ENCODE results near the gene ST6GALNAC1.

ST6GALNAC1 gene

DNA sequence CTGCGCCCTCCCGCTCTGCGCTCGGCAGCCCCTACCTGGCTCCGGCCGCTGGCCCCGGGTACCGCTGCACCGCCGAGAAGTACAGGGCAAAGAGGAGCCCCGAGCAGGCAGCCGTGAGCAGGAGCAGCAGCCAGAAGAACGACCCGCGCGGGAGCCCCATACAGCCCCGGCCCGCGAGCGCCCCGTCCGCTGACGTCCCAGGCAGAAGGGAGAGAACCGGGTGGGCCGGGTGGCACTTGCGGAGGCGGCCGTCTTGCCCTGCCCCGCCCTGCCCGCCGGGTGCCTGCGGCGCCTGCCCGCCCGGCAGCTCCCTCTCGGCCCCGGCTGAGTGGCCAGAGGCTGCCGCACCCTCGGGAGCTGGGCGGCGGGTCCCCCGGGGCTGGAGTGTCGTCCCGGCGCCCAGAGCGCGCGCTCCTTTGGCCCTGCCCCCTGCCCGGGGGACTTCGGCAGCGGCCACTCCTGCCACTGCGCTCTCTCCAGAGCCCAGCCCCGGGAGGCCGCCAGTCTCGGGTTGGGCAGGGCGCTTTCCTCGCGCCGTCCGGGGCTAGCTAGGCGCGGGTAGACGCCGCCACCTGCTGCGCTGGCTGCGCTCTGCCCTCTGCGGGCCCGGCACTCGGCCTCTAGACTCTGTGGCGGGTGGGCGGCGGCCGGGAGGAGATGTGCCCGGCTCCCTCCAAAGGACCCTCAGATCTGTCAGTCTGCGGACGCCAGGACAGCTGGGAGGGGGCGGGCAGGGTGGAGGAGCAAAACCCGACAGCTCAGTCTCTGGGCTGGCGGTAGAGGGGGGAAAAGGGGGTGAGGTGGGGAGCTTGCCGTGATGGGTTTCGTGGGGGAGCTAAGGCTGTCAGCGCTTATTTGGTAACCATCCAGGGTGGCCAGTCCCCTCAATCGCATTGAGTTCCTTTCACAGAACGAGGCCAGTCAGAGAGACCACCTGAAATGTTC lies 57.6 kb downstream of the ST6GALNAC1 start, which contains the start of gene ST6GALNAC2:
Gene ST6GALNAC2, minus strand, starts transcription at position 212 of the 945 bp plus-strand sequence. Its CDS starts 52 bp downstream, at position 160.
- in situ Hi-C loops (cut with HindIII; ENCODE audit: low pct_unique_long_range_greater_than_20kb, low sequenced_read_pairs): no loop called here
- peak; percentile 76 to 92 for DNase-seq (ENCODE audit: low read depth in 1 of 2, low spot score in 1 of 2)
- TF ChIP-seq JUND (IDR thresholded peaks at IDR 0.05; ENCODE audit: low read depth): no peak

GRCh38 chr17:76585033-76585648 lies 58.4 kb downstream of the ST6GALNAC1 start:
- peak in 1 of 2 experiments; percentile 70 for DNase-seq (ENCODE audit: low read depth in 1 of 2, low spot score in 1 of 2)
- in situ Hi-C loops (cut with HindIII; ENCODE audit: low pct_unique_long_range_greater_than_20kb, low sequenced_read_pairs): no loop called here
- no peak for TF ChIP-seq JUND (IDR thresholded peaks at IDR 0.05; ENCODE audit: low read depth)

GRCh38 chr17:76584427-76585032 lies 59.0 kb downstream of the ST6GALNAC1 start:
- in situ Hi-C loops (cut with HindIII; ENCODE audit: low pct_unique_long_range_greater_than_20kb, low sequenced_read_pairs): no loop called here
- peak; percentile 35 to 61 for DNase-seq (ENCODE audit: low read depth in 1 of 2, low spot score in 1 of 2)
- no peak for TF ChIP-seq JUND (IDR thresholded peaks at IDR 0.05; ENCODE audit: low read depth)

GRCh38 chr17:76582660-76583059 lies 60.9 kb downstream of the ST6GALNAC1 start:
- DNase-seq (ENCODE audit: low read depth in 1 of 2, low spot score in 1 of 2): peak in 1 of 2 experiments; percentile 64
- TF ChIP-seq JUND (IDR thresholded peaks at IDR 0.05; ENCODE audit: low read depth): no peak
- in situ Hi-C loops (cut with HindIII; ENCODE audit: low pct_unique_long_range_greater_than_20kb, low sequenced_read_pairs): no loop called here

DNA sequence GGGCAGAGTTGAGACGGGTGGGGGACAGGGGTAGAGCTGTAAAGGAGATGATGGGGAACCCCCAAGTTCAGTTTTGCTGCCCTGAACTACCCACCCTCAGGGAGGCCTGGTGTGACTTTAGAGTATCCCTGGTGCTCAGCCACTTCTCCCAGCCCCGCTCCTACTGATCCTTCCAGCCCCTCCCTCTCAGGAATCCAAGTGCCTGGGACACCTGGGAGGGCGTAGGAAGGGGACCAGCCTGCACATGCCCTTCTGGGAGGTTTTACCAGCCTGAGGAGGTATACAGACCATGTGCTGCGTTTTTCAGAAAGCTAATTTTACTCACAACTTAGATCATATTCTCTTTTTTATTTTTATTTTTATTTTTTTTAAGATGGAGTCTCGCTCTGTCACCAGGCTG lies 62.0 kb downstream of the ST6GALNAC1 start:
- in situ Hi-C loops (cut with HindIII; ENCODE audit: low pct_unique_long_range_greater_than_20kb, low sequenced_read_pairs): no loop called here
- no peak for DNase-seq (ENCODE audit: low read depth in 1 of 2, low spot score in 1 of 2)
- TF ChIP-seq JUND (IDR thresholded peaks at IDR 0.05; ENCODE audit: low read depth): no peak

DNA sequence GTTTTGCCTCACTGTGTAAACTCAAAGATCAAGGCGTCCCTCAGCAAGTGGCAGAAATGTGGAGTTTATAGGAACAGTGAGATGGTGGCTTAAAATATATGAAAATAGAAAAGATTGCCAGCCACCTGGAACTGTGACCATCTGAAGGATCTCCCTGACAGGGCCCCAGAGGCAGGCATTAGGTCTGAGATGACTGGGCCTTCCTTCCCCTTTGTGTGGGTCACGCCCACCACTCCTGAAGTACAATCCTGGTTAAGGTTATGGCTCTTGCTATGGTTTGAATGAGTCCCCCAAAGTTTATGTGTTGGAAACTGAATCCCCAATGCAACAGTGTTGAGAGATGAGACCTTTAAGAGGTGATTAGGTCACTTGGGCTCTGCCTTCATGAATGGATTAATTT lies 64.3 kb downstream of the ST6GALNAC1 start:
- in situ Hi-C loops (cut with HindIII; ENCODE audit: low pct_unique_long_range_greater_than_20kb, low sequenced_read_pairs): no loop called here
- DNase-seq (ENCODE audit: low read depth in 1 of 2, low spot score in 1 of 2): no peak
- TF ChIP-seq JUND (IDR thresholded peaks at IDR 0.05; ENCODE audit: low read depth): no peak

DNA sequence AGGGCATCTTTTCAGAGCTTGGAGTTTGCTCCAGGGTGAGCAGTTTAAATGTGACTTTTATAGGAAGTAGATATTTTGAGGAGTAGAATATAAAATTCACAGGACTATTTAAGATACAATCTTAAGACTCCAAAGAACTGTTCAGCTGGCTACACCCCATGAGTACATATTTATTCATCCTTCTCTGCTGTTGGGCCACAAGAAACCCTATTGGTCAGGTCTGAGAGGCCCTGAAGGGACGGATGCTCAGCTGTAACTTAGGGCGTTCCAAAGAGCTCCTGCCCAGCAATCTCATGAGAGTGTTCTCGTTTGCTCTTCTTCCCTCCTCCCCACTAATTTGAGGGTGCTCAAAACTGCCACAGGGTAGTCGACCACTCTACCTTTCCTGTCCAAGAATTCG lies 65.2 kb downstream of the ST6GALNAC1 start:
- peak; percentile 95 to 96 for DNase-seq (ENCODE audit: low read depth in 1 of 2, low spot score in 1 of 2)
- no peak for TF ChIP-seq JUND (IDR thresholded peaks at IDR 0.05; ENCODE audit: low read depth)
- in situ Hi-C loops (cut with HindIII; ENCODE audit: low pct_unique_long_range_greater_than_20kb, low sequenced_read_pairs): no loop called here

DNA sequence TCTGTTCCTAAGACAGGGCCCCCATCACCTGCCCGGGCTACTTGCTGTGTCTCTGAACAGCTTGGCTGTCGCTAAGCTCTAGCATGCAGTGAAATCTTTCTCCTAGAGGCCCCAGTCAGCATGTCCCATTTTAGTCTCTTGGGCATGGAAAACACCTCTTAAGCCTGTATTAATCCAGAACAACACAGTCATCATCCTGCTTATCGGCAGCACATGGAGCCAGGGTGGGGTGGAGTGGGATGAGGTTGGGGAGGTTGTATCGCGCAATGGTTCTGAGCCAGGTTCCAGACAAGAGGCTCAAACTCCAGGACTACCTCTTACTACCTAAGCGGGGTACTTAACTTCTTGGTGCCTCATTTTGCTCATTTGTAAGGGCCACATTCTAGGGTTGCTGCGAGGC lies 65.7 kb downstream of the ST6GALNAC1 start:
- DNase-seq (ENCODE audit: low read depth in 1 of 2, low spot score in 1 of 2): no peak
- in situ Hi-C loops (cut with HindIII; ENCODE audit: low pct_unique_long_range_greater_than_20kb, low sequenced_read_pairs): no loop called here
- no peak for TF ChIP-seq JUND (IDR thresholded peaks at IDR 0.05; ENCODE audit: low read depth)

GRCh38 chr17:76576189-76576588 lies 67.4 kb downstream of the ST6GALNAC1 start:
- no peak for TF ChIP-seq JUND (IDR thresholded peaks at IDR 0.05; ENCODE audit: low read depth)
- no peak for DNase-seq (ENCODE audit: low read depth in 1 of 2, low spot score in 1 of 2)
- in situ Hi-C loops (cut with HindIII; ENCODE audit: low pct_unique_long_range_greater_than_20kb, low sequenced_read_pairs): no loop called here

GRCh38 chr17:76575570-76575969 lies 68.0 kb downstream of the ST6GALNAC1 start:
- no peak for DNase-seq (ENCODE audit: low read depth in 1 of 2, low spot score in 1 of 2)
- in situ Hi-C loops (cut with HindIII; ENCODE audit: low pct_unique_long_range_greater_than_20kb, low sequenced_read_pairs): no loop called here
- no peak for TF ChIP-seq JUND (IDR thresholded peaks at IDR 0.05; ENCODE audit: low read depth)

Measured in T47D (cell line).